ENCODE data around the gene WDR37. TPM values are rescaled to one million over a fixed set of nuclear protein-coding genes. Genes with fewer than 3 reads are reported as not detected.
A peak's percentile ranks its signal among the peaks of the same experiment; 100 is the strongest.
"Not testable (repeated sequence)": the region's sequence is repeated elsewhere in the genome, so short reads cannot be mapped to it uniquely, and the experiment has no call there.

The WDR37 gene
- total RNA-seq, 1 donor from 2014 or later: 24.1 TPM

DNA sequence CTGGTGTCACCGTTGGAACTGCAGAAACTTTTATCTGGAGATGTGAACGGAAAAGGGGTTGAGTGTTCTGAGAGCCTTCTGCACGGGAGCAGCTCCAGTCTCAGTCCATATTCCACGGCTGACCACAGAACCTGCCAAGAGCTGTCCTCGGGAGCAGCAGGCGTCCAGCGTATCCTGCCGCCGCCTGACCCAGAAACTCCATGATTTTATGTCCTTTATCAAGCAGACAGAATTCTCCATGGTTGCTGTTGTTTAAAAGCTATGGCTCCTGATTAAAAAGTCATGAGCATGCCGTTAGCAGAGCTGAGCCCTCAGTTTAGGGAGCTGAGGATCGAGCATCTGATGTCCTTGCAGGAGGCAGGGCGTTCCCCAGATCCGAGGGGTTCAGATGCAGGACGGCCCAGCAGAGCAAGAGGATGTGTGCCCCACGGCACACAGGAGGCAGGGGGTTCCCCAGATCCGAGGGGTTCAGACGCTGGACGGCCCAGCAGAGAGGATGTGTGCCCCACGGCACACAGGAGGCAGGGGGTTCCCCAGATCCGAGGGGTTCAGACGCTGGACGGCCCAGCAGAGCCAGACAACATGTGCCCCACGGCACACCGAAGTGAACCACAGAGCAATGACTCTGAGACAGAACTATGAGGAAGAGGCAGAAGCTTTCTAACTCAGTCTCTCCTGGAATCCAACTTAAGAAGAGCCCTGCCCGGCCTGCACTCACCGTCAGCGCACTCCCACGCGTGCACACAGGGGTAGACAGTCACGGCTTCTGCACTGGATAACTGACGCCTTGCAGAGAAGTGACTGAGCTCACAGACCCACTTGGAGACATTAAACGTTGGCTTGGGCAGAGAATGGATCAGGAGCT lies 96.4 kb downstream of the WDR37 start:
- no peak for DNase-seq (ENCODE audit: low spot score)

- no peak for DNase-seq (ENCODE audit: low spot score)
These were observed 97.1 kb downstream of the WDR37 start for GRCh38 chr10:1153251-1153763.

GRCh38 chr10:1153805-1154351 lies 97.7 kb downstream of the WDR37 start:
- DNase-seq (ENCODE audit: low spot score): no peak

DNA sequence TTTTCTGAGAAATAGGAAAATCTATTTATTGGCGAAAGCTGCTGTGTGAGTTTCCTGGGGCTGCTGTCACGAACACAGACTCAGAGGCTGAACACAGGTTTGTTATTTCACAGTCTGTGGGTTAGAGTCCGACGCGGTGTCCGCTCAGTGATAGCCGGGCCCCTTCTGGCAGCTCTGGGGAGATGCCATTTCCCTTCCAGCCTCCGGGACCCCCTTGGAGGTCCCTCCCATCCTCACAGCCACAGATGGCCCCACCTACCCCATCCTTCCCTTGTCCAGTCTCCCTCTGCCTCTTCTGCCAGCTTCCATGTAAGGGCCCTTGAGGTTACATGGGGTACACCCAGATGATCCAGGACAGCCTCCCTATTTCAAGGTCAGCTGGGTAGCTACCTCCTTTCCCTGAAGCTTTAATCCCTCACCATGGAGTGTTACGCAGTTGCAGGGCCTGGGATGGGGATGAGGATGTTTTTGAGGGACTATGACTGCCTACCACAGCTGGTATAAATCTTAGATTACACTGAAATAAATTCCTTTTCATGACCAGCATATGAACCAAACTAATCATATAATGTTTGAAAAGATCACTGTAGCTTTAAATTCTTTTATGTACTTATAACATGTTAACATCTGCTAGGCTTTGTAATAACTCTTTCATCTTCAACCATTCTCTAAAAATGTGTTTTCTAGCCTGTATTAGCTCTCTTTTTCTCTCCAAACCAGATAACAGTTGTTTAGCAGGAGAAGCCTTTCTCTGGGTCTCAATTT lies 98.5 kb downstream of the WDR37 start:
- DNase-seq (ENCODE audit: low spot score): no peak

DNA sequence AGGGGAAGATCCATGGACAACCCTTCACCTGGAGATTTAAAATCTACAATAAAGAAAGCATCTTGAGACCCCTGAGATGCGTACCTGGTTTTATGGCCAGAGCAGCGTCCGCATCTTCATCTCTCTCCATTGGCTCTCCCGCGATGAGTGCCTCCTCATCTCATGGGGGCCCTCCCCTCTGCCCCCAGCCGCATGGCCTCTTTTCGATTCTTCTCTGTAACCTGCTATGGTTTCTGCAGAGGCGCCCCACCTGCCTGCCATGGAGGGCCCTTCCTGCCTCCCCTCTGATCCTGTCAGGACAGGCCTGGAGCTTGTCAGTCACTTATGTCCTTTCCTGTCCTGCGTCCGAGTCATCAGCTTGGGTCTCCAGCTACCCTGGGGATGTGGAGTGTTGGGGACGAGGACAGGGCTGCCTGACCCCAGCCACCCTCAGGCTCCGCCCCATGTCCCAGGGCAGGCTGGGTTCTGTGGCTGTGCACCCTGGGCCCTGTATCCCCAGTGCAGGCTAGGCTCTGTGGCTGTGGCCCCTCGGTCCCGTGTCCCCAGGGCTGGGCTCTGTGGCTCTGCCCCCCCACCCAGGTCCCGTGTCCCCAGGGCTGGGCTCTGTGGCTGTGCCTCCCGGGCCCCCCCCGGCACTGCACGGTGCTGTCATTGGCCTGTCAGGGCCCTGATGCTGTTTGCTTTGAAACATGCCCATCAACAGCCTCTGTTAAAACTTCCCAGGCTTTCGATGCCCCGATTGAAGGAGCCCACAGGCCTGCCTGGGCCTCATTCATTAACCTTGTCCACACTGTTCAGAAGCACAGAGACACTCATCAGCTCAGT lies 99.8 kb downstream of the WDR37 start:
- peak; percentile 27 for DNase-seq (ENCODE audit: low spot score)

- DNase-seq (ENCODE audit: low spot score): no peak
These were observed 100.4 kb downstream of the WDR37 start for GRCh38 chr10:1156616-1156886.

- peak; percentile 33 for DNase-seq (ENCODE audit: low spot score)
These were observed 100.9 kb downstream of the WDR37 start for GRCh38 chr10:1156921-1157614.

GRCh38 chr10:1157615-1157933 lies 101.4 kb downstream of the WDR37 start:
- DNase-seq (ENCODE audit: low spot score): no peak

DNA sequence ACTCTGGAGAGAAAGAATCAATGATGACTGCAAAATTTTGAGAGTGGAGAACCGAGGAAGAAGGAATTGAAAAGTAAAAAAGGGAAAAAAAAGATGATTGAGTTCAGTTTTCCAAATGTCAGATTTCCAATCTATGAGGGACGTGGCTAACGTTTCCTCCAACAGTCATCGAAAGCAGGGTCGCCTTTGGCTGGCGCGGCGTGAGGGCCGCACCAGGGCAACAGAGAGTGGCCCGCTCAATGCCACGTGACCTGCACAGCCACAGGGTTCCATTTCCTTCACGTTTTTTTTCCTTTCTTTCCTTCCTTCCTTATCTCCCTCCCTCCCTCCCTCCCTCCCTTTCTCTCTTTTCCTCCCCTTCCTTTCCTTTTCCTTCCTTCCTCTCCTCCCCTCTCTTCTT lies 101.9 kb downstream of the WDR37 start:
- DNase-seq (ENCODE audit: low spot score): no peak

GRCh38 chr10:1158536-1158935 lies 102.4 kb downstream of the WDR37 start:
- DNase-seq (ENCODE audit: low spot score): not testable (repeated sequence)

GRCh38 chr10:1159131-1160061 lies 103.2 kb downstream of the WDR37 start:
- peak; percentile 23 for DNase-seq (ENCODE audit: low spot score)

DNA sequence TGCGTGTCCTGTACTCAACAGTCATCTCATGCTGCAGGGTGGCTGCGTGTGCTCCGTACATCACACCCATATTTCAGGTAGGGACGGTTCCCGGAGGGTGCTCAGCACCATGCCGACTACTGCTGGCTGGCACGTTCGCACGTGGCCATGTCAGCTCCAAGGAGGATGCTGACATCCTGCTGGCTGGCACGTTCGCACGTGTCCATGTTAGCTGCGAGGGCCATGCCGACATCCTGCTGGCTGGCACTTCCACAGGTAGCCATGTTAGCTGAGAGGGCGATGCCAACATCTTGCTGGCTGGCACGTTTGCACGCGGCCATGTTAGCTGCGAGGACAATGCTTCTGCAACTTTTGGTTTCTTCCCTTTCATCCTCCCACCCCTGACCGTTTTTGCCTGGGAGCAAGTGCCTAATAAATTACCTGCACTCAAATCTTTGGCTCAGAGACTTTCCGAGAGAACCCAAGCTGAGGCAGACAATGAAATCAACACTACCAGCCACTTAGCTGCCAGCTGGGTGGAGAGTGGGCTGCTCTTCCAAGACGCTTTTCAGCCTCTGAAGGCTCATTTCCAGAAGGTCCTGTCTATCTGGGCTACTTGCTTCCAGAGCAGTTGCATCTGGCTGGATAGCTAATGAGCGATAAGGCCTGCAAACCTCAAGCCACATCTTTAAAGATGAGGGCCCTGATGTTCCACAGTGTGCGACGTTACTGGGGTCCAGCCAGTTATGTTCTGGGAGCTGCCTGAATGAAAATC lies 104.6 kb downstream of the WDR37 start:
- peak; percentile 20 for DNase-seq (ENCODE audit: low spot score)

GRCh38 chr10:1161315-1161673 lies 105.1 kb downstream of the WDR37 start:
- DNase-seq (ENCODE audit: low spot score): not testable (repeated sequence)

- DNase-seq (ENCODE audit: low spot score): peak; percentile 27
These were observed 106.5 kb downstream of the WDR37 start for GRCh38 chr10:1162481-1163203.

- DNase-seq (ENCODE audit: low spot score): no peak
These were observed 107.0 kb downstream of the WDR37 start for GRCh38 chr10:1163204-1163660.

- no peak for DNase-seq (ENCODE audit: low spot score)
These were observed 107.6 kb downstream of the WDR37 start for GRCh38 chr10:1163831-1164230.

DNA sequence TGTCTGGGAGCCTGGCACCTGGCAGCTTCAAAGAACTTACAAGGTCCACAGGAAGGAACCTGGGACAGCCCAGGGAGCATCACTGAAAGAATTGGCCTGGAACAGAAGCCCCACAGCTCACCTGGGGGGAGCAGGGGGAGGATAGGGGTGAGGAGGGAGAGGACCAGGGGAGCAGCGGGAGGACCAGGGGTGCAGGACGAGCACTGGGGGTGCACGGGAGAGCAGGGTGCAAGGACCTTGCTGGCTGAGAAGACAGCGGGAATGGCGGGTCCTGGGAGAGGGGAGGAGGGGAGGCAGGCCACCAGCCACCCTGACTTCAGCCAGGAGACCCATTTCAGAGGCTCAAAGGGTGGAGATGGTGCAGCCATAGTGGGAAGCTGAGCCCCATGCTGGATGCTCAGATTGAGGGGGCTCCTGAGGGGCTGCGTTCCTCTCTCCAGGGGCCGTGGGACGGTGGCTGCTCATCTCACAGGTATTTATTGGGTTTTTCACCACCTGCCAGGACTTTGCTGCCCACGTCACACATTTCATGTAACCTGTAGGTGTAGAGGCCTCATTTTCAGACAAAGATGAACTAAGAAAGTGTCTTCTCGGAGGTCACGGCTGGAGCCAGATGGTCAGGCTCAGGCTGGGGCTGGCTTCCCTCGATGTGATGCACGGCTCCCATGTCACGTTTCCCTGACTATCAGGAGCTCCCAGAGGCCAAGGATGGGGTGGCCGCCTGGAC lies 110.1 kb downstream of the WDR37 start:
- DNase-seq (ENCODE audit: low spot score): no peak

DNA sequence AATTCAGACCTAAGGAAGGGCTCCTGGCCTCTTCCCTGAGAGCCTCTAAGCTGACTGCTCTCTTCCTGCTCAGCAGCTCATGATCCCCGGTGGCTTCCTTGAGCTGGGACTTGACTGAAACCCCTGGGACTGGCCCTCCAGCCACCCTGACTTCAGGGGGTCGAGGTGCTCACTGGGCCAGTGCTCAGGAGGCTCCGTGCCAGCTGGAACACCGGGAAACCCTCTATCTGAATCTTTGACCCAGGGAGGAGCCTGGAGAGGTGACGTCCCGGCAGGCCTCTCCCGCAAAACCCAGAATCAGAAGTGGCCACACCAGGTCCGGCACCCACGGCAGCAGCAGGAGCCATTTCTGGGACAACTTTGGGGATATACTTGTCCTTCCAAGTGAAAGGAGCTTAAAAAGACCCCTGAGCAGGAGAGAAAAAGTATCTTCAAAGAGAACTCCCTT lies 110.7 kb downstream of the WDR37 start:
- DNase-seq (ENCODE audit: low spot score): no peak

All from ureter (tissue), 1 donor.